Uterus (tissue), 2 donors: ENCODE measurements around the gene CACNA1A.

Source experiments
- CTCF ChIP-seq, 4 experiments: fragments of 200-600 bp in 2 of 4; fragments of 450-650 bp in 2 of 4; sonication (generic) in 2 of 4; IDR thresholded peaks; one replicate each; pipeline ENCODE4 v1.5.1; 2016 to 2019; ENCODE audit warnings: antibody characterized with exemption in 4 of 4, mild to moderate bottlenecking in 2 of 4, moderate library complexity in 1 of 4
- POLR2A ChIP-seq, 2 donors: fragments of 450-650 bp; IDR thresholded peaks; one replicate each; pipeline ENCODE4 v1.6.1; 2016; ENCODE audit warnings: antibody characterized with exemption in 2 of 2, mild to moderate bottlenecking in 1 of 2, moderate library complexity in 1 of 2

- no peak for TF ChIP-seq CTCF (IDR thresholded peaks at IDR 0.05)
- TF ChIP-seq POLR2A (IDR thresholded peaks at IDR 0.05): no peak
These were observed 132.7 kb downstream of the CACNA1A start for GRCh38 chr19:13373599-13373998.
